Heart right ventricle (tissue), 16 donors: Measurements from ENCODE around the gene MBNL1. TPM values are rescaled to one million over a fixed set of nuclear protein-coding genes. Genes with fewer than 3 reads are reported as not detected.

Experiments used
- ATAC-seq, 8 donors: fragments of 200-7000 bp; cut with Tn5 transposase; one replicate each; pipeline ENCODE4 v1.9.1; 2020; ENCODE audit warnings: mild to moderate bottlenecking in 8 of 8, moderate library complexity in 8 of 8, moderate number of reproducible peaks in 1 of 8
- DNase-seq, 2 donors: peaks; one replicate each; pipeline ENCODE4 v3.0.0-alpha.2; 2020
- H3K27ac ChIP-seq, 10 donors: fragments of 200-600 bp; sonication (generic) in 2 of 10; one replicate each; pipeline versions ENCODE4 v1.5.0 to v1.8.0; 2020 to 2022; ENCODE audit warnings: mild to moderate bottlenecking in 3 of 10
- H3K27me3 ChIP-seq, 7 donors: fragments of 200-600 bp; one replicate each; pipeline ENCODE4 v1.8.0; 2021 to 2022; ENCODE audit warnings: mild to moderate bottlenecking in 2 of 7
- H3K36me3 ChIP-seq, 9 donors: fragments of 200-600 bp; sonication (generic) in 1 of 9; one replicate each; pipeline versions ENCODE4 v1.5.0 to v1.8.0; 2020 to 2022; ENCODE audit warnings: mild to moderate bottlenecking in 2 of 9
- H3K4me1 ChIP-seq, 9 donors: fragments of 200-600 bp; sonication (generic) in 1 of 9; one replicate each; pipeline versions ENCODE4 v1.5.0 to v1.8.0; 2020 to 2022; ENCODE audit warnings: mild to moderate bottlenecking in 4 of 9
- H3K4me3 ChIP-seq, 10 donors: fragments of 200-600 bp; sonication (generic) in 2 of 10; one replicate each; pipeline versions ENCODE4 v1.5.0 to v1.8.0; 2020 to 2022; ENCODE audit warnings: mild to moderate bottlenecking in 7 of 10, moderate library complexity in 2 of 10
- H3K9me3 ChIP-seq, 11 donors: fragments of 200-600 bp in 10 of 11; sonication (generic) in 2 of 11; one replicate each; pipeline versions ENCODE4 v1.5.0 to v1.8.0; 2013 to 2022; ENCODE audit warnings: mild to moderate bottlenecking in 2 of 11, control low read depth in 1 of 11, moderate library complexity in 1 of 11
- CTCF ChIP-seq, 9 donors: fragments of 200-600 bp; sonication (generic) in 2 of 9; IDR thresholded peaks; one replicate each; pipeline versions ENCODE4 v1.5.0 to v1.8.0; 2021 to 2022; ENCODE audit warnings: antibody characterized with exemption in 9 of 9, mild to moderate bottlenecking in 5 of 9, moderate library complexity in 1 of 9
- WGBS, 2 donors: extraction: QIAGEN DNeasy Blood & Tissue Kit; methylation state at CpG; one replicate each; pipeline ENCODE4 v1.1.7; 2013; ENCODE audit warnings: inconsistent platforms in 1 of 2; 5-methylcytosine and 5-hydroxymethylcytosine counted together
- intact Hi-C, 10 donors: fragments of 100-400 bp; cut with DNase I; formaldehyde crosslinking; loops; one replicate each; pipeline versions ENCODE4 v1.11.1 to v1.14.2; 2022
- polyA plus RNA-seq, 2 donors: library from polyadenylated mRNA; stranded (reverse); fragments of 200-250 nt; gene quantifications; one replicate each; pipeline ENCODE4 v1.2.3, GENCODE V29; 2013
- total RNA-seq, 10 donors: library from RNA; stranded (reverse); fragmentation: NEBNext Ultra II Directional in 3 of 10; extraction: Animal tissue kit (Norgen Biotek cat#: 25700) in 3 of 10; gene quantifications; one replicate each; pipeline versions ENCODE4 v1.2.1 to v1.2.4, GENCODE V29; 2021 to 2023
- donor health status: Arrhythmogenic right ventricular cardiomyopathy.
- donor health status: ischemic (EF 13 %, LVEDD 7.1; RV severe dilation, severe dysfunction).
- donor health status: healthy with polysubstance abuse.
- donor health status: DM: no; HTN: yes; CAD: no.
- donor health status: DM: no; HTN: no; CAD: no.
- donor health status: ischemic (EF 25% LVEDD 6.9; RV normal size, moderate dysfunction).
- donor health status: ischemic (EF 25% LVEDD 5.7; RV mildly dilated, moderate dysfunction).
- donor health status: healthy.
- donor health status: DM: yes; HTN: yes; CAD: no.
- donor health status: Ischemic cardiomyopathy.
- donor health status: ischemic (EF 35%, LVEDD 5.7; RV mildly dilated, moderate dysfunction).
- donor health status: nonischemic (EF 11% LVEDD 7.7; RV severe dilation, severe dysfunction).
- donor health status: DM: yes; HTN: yes; CAD: no.
- donor health status: PGD.
- donor health status: ischemic (EF 29% LVEDD 5.4; RV normal size, mild dysfunction).
- donor health status: nonischemic (EF 23%, LVEDD 6.1; RV moderate dilation, normal function).

Gene MBNL1
- total and polyA plus RNA-seq, 12 donors: 33.1 to 236 (median 189) TPM

GRCh38 chr3:152282813-152283212, 14.1 kb downstream of the MBNL1 start:
- H3K36me3 ChIP-seq: peaks cover 0 to 4% (median 0%) of the 10 kb centered on the region in 9 donors
- peaks cover 0 to 96% (median 88%) of the 10 kb centered on the region in 9 donors for H3K4me1 ChIP-seq
- DNase-seq (no peak), ATAC-seq (peak in 7 of 8 donors; percentile 25 to 77 (median 73))
- TF ChIP-seq CTCF (IDR thresholded peaks at IDR 0.05): no peak
- H3K27ac ChIP-seq: peak overlapping the region in 9 of 10 donors; percentile 48 to 77 (median 66)
- H3K4me3 ChIP-seq: peak overlapping the region in 1 of 10 donors; percentile 1
- no peaks in the 10 kb centered on the region for H3K27me3 ChIP-seq
- no peaks in the 10 kb centered on the region for H3K9me3 ChIP-seq
- WGBS, 2 donors: 18 to 26% methylated on average over 1 of the region's 1 CpG
- intact Hi-C loops: loop anchor here in 1 of 10 donors (5.0 kb wide), 1 partner anchor 49 kb away; no protein-coding TSS in a partner anchor

GRCh38 chr3:152283492-152284381, 15.0 kb downstream of the MBNL1 start:
- peak in 1 of 8 donors; percentile 24 for ATAC-seq
- no peaks in the 10 kb centered on the region for H3K9me3 ChIP-seq
- no peak for TF ChIP-seq CTCF (IDR thresholded peaks at IDR 0.05)
- no peak for DNase-seq
- H3K36me3 ChIP-seq: peaks cover 0 to 4% (median 0%) of the 10 kb centered on the region in 9 donors
- intact Hi-C loops: loop anchor here in 1 of 10 donors (5.0 kb wide), 1 partner anchor 49 kb away; no protein-coding TSS in a partner anchor
- peaks cover 0 to 96% (median 88%) of the 10 kb centered on the region in 9 donors for H3K4me1 ChIP-seq
- 92 to 93% methylated on average over 2 of the region's 2 CpGs for WGBS, 2 donors
- H3K4me3 ChIP-seq: no peak overlapping the region
- H3K27ac ChIP-seq: peak overlapping the region in 9 of 10 donors; percentile 48 to 77 (median 66)
- H3K27me3 ChIP-seq: no peaks in the 10 kb centered on the region

GRCh38 chr3:152284906-152285305, 16.2 kb downstream of the MBNL1 start:
- DNase-seq (no peak), ATAC-seq (no peak)
- Histone ChIP-seq H3K9me3 (no peaks in the 10 kb centered on the region), H3K4me3 (no peak overlapping the region), H3K4me1 (peaks cover 0 to 96% (median 86%) of the 10 kb centered on the region in 9 donors), H3K36me3 (peaks cover 0 to 2% (median 0%) of the 10 kb centered on the region in 9 donors), H3K27me3 (no peaks in the 10 kb centered on the region), H3K27ac (peak overlapping the region in 7 of 10 donors; percentile 39 to 77 (median 66))
- 61 to 76% methylated on average over 3 of the region's 3 CpGs for WGBS, 2 donors
- intact Hi-C loops: loop anchor here in 1 of 10 donors (5.0 kb wide), 1 partner anchor 47 kb away; no protein-coding TSS in a partner anchor
- no peak for TF ChIP-seq CTCF (IDR thresholded peaks at IDR 0.05)

- DNase-seq: no peak
- peak overlapping the region in 4 of 10 donors; percentile 7 to 77 (median 57) for H3K27ac ChIP-seq
- no peaks in the 10 kb centered on the region for H3K36me3 ChIP-seq
- no peak for ATAC-seq
- intact Hi-C loops: no loop called here
- H3K4me1 ChIP-seq: peaks cover 0 to 96% (median 86%) of the 10 kb centered on the region in 9 donors
- TF ChIP-seq CTCF (IDR thresholded peaks at IDR 0.05): no peak
- H3K27me3 ChIP-seq: no peaks in the 10 kb centered on the region
- H3K9me3 ChIP-seq: no peaks in the 10 kb centered on the region
- H3K4me3 ChIP-seq: no peak overlapping the region
- WGBS, 2 donors: 94 to 96% methylated on average over 5 of the region's 5 CpGs
Measured at GRCh38 chr3:152285509-152285908, 16.8 kb downstream of the MBNL1 start.
